GM19240 (cell line): Measurements from ENCODE around the gene GM2A.
"Not testable (repeated sequence)": the region's sequence is repeated elsewhere in the genome, so short reads cannot be mapped to it uniquely, and the experiment has no call there.

ENCODE experiments used
- DNase-seq: peaks from one replicate; pipeline ENCODE4 v3.0.0; 2011; ENCODE audit warnings: low spot score; ENCODE audit not compliant: insufficient read length

The GM2A gene

GRCh38 chr5:151284392-151284967 lies 31.5 kb downstream of the GM2A start:
- DNase-seq: no peak

GRCh38 chr5:151285683-151286082 lies 32.7 kb downstream of the GM2A start:
- no peak for DNase-seq

- no peak for DNase-seq
Measured at GRCh38 chr5:151286246-151286645, 33.3 kb downstream of the GM2A start.

GRCh38 chr5:151288180-151288579 lies 35.2 kb downstream of the GM2A start:
- DNase-seq: no peak

- no peak for DNase-seq
Measured at GRCh38 chr5:151293624-151294023, 40.6 kb downstream of the GM2A start.

- no peak for DNase-seq
Measured at GRCh38 chr5:151295138-151295537, 42.2 kb downstream of the GM2A start.

GRCh38 chr5:151295791-151296477 lies 42.9 kb downstream of the GM2A start:
- no peak for DNase-seq

GRCh38 chr5:151296478-151296830 lies 43.5 kb downstream of the GM2A start:
- DNase-seq: no peak

- DNase-seq: no peak
Measured at GRCh38 chr5:151296974-151297373, 44.0 kb downstream of the GM2A start.

GRCh38 chr5:151298063-151298855 lies 45.3 kb downstream of the GM2A start:
- peak; percentile 51 for DNase-seq

- no peak for DNase-seq
Measured at GRCh38 chr5:151303666-151304065, 50.7 kb downstream of the GM2A start, which contains the start of gene SLC36A3. Gene SLC36A3, minus strand, starts transcription at chr5:151303766. Its CDS starts 412 bp downstream, at chr5:151303354.

GRCh38 chr5:151309266-151309665 lies 56.3 kb downstream of the GM2A start:
- DNase-seq: not testable (repeated sequence)

- DNase-seq: not testable (repeated sequence)
Measured at GRCh38 chr5:151309821-151310220, 56.8 kb downstream of the GM2A start.

- no peak for DNase-seq
Measured at GRCh38 chr5:151310932-151311331, 57.9 kb downstream of the GM2A start.

- DNase-seq: no peak
Measured at GRCh38 chr5:151312756-151313324, 59.9 kb downstream of the GM2A start.

- no peak for DNase-seq
Measured at GRCh38 chr5:151313357-151313756, 60.4 kb downstream of the GM2A start.

- DNase-seq: peak; percentile 79
Measured at GRCh38 chr5:151315998-151316597, 63.1 kb downstream of the GM2A start.

- DNase-seq: no peak
Measured at GRCh38 chr5:151317871-151318270, 64.9 kb downstream of the GM2A start.

- DNase-seq: no peak
Measured at GRCh38 chr5:151318850-151319732, 66.1 kb downstream of the GM2A start.
